HG03460 (cell line): ENCODE data around the gene CYP11A1.

Experiments used
- ATAC-seq: cut with Tn5 transposase; IDR thresholded peaks from one replicate; pipeline ENCODE4 v1.9.1; 2021; ENCODE audit not compliant: unreplicated experiment

The CYP11A1 gene

DNA sequence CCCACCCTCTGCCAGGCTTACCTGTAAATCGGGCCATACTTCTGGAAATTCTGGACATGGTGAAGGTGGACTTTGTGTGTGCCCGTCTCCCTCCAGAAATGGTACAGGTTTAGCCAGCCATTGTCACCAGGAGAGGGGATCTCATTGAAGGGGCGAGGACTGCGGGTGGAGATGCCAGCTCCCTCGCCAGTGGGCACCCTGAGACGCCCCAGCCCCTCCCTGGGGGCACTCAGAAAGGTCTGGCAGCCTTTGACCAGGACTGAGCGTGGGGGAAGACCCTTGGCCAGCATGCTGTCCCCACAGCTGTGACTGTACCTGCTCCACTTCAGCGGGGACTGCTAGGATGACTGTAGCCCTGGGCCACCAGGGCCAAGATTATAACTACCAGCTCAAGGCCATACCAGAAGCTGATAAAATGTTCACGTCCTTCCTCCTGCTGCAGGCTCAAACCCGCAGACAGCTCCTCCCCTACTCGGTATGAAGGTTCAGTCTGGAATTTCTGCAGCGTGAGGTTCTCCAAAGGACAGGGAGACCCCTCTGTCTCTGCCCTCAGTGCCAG is at the start of gene CYP11A1:
Gene CYP11A1 (minus strand): TSS at position 351 of the 559 bp plus-strand sequence. CDS start 61 bp downstream, at position 290.
- no peak for ATAC-seq

DNA sequence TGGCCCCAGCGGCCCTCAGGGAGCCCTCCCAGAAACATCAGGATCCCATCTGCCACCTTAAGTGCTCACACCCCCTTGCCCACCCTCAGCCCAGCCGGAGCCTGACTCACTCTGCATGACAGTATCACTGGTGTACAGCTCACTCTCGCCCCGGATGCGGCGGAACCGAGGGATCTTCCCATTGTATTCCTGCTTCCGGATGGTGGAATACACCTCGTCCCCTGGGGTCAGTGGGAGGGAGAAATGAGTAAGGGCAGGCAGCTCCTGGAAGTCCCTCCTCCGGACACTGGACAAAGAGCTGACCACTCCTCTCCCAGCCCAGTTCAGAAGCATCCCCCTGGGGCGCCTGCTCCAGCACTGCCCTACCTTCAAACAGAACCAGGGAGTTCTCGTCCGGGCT is 49.8 kb upstream of the CYP11A1 start:
- no peak for ATAC-seq

DNA sequence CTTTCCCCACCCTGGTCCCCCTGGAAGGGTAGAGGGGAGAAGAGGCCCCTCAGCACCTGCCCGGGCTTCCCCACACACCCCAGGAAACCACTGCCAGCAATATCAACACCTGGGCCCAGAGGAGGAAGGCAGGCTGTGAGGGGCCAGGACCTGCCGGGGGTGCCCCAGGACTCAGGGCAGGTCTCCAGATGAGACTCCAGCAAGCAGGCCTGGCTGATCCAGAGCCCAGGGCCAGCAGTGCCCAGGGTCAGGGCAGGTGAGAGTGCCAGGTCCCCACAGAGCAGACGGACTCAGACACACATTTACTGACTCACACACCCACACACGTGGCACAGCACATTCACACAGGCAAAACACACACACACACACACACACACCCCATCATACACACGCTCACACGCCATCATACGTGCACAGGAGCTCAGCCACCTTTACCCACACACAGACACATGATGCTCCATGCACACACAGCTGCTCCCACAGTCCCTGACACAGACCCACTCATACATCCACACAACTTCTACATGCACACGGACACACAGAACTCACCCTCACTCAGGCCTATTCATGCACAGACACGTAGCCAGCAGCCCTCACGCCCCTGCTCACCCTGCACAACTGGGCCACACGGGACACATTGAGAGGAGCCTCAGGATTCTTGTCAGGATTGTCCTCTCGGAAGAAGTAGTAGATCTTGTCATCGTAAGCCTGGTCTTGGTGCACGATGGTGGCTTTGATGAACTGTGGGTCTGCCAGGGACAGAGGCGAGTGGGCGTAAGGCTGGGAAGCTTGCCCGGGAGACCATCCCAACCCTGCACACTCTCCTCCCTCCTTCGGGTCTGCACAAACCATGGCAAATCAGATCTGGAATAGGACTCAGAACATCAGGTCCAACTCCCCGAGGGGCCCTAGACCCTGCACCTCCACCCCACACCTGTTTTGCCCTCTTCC is 48.8 kb upstream of the CYP11A1 start:
- no peak for ATAC-seq

DNA sequence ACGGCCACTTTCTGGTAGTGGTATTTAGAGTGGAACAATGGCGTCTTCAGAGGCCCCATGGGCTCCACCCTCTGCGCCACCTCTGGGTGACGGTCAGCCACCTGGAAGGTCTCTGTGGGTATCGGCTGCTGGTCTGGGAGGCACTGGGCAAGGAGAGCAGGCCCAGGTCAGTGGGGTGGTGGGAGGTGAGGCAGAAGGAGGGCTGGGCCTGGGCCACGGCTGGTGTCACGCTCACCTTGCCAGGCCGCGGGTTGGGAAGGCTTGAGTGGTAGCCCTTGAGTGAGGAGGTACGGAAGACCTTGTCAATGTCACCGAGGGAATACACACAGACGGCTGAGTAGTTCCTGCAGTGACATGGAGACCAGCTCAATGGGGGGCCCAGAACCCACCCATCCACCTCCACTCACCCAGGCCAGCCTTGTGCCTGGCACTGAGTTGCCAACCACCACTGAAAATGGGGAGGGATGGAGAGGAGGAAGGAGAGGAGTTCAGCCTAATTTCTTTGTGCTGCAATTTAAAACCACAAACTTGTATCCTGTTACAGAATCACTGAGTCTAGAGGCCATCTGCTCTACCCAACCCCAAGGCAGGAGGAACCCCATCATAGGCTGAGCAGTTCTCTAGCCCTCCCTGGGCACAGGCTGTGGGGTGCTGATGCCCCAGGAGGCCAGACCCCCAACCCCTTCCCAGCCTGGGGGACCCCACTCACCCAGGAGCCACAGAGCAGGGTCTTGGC is 47.3 kb upstream of the CYP11A1 start:
- no peak for ATAC-seq

DNA sequence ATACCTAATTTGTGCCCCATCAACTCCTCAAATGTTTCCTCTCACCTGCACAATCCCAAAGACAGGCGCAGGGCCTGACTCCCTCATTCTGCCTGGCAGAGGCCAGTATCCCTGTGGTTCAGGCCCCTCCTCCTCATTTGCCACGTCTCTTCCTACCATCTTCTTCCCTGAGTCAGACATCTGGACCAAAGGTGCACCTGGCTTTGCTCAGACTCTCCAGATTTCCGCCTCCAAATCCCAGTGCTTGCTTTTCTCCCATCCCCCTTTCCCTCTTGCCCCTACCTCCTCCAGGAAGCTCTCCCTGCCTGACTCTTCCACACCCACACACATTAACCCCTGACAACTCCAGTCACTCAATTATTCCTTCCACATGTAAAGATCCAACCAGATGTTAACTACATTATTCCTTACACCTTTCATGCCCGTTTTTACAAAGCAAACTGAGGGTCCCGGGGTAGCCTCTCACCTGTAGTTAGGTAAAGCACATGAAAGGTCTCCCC is 46.7 kb upstream of the CYP11A1 start:
- ATAC-seq, result no peak

DNA sequence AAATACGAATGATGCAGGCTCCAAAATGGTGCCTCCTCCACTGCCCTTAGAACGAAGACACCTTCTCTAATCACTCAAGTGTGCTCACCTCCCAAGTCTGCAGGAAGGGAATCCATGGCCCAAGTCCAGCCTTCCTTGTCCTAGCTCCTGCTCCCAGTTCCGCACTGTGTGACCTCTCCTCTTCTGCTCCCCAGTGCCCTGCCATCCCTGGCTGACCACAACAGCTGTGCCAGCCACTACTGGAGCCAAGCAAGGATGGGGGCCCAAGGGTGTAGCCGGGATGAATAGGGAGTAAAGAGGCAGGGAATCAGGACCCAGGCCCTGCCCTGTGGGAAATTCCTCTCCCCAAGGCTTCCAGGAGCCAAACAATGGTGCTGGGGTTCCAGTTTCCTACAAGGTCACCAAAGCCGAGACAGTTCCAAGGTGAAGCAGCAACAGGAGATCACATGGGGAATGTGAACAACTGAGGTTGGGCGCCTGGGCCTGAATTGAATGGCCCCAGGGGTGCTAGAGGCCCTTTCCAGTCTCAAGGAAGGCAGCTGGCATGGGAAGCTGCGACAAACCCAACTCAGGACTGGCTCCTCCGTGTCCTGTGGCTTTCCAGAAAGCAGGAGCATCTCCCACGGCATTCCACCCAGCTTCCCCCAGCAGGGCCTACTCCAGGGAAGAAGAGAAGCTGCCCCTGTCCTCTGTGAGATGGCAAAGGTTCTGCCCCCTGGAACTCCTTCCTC is 46.1 kb upstream of the CYP11A1 start:
- ATAC-seq, result no peak

DNA sequence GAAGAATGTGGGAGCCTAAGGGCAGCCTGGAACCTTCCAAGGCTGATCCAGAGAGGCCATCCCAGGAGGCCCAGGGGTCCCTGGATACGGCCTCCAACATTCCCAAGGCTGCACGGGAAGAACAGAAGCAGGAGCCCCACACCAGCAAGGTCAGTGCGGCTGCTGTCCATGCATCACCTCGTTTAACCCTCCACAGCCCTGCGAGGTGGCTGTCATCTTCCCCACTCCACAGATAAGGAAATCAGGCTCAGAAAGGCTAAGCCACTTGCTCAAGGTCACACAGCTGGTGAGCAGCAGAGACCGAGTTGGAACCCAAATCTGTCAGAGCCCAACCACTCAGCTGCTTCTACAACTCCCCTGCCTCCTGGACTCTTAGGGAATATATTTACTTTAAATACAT is 44.7 kb upstream of the CYP11A1 start:
- ATAC-seq, result no peak

DNA sequence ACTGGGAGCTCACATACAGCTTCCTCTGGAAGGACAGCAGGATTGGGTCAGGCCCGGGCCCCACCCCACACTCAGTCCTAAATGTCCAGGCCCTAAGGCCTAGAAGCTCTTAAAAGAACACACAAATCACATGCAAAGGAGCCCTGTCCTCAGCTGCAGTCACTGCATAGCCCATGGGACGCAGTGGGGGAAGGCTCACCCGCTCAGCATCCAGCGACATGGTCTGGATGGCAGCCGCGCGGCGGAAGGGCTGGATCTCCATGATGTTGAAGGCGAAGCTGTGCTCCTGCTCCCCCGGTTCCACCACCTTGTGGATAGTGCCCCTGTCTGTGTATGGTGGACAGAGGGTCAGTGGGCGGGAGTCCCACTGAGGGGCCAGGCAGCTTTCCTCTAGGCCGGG is 44.2 kb upstream of the CYP11A1 start:
- no peak for ATAC-seq

DNA sequence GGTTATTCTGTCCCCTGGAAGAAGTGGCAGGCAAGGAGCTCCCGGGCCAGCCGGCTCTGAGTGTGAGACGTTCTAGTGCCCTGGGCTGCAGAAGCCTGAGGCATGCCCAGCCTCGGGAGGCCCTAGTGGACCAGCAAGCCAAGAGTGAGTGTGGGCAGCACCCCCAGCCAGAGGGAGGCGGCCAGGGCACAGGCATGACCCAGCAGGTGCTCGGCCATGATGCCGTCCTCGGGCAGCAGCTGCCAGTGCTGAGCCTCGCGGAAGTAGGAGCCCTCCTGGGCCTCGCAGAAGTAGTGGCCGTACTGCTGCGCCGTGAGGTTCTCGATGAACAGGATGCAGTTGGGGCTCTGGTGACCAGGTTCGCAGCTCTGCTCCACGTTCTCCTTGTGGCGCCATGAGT is 43.1 kb upstream of the CYP11A1 start:
- no peak for ATAC-seq

DNA sequence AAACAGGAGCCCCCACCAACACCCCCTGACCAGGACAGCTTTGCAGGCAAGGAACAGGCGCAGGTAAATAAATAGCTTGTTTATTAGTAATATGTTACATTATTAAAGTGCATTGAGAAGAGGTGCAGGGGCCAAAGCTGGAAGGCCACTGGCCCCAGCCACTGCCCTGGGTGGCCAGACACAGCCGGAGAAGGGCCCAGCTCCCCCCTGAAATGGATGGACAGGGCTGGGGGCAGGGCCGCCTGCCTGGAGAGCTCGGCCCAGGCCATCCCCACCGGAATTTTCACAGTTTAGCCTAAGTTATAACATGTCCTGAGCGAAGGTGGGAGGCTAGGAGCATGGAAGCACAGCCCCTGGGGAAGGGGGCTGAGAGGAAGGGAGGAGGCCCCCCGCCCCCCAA is 41.8 kb upstream of the CYP11A1 start:
- ATAC-seq, result no peak

DNA sequence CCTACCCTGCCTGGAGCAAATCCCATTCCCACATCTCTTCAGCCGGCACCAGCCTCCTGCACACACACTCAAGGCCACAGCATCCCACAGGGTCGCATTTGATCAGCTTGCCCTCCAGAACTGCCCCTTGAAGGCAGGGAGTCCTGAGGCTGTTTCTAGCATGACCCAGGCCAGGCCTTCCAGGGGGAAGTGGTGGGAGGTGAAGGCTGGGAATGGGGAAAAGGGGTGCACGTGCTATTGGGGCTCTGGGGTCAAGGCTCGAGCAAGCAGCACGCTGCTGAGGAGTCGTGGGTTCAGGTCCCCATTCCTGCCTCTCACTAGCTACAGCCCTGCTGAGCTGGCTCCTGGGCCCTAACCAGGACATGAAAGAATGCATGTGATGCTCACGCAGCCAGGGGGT is 41.4 kb upstream of the CYP11A1 start:
- ATAC-seq, result no peak

DNA sequence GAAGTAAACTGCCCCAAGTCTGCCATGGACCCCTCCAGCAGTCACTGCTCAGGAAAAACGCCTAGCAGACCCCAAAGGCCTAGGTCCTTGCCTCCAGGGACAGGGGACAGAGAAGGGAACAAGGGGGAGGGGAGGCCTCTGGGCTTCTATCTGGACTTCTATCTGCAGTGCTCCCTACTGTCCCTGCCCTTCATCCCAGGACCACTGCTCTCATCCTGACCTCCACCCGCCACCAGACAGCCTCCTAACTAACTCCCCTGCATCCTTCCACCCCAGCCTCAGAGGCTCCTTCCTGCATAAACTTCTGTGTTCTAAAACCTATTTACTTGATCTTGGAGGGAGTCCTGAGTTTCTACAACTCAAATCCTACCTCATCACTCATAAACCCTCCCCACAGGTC is 40.9 kb upstream of the CYP11A1 start:
- ATAC-seq, result no peak

DNA sequence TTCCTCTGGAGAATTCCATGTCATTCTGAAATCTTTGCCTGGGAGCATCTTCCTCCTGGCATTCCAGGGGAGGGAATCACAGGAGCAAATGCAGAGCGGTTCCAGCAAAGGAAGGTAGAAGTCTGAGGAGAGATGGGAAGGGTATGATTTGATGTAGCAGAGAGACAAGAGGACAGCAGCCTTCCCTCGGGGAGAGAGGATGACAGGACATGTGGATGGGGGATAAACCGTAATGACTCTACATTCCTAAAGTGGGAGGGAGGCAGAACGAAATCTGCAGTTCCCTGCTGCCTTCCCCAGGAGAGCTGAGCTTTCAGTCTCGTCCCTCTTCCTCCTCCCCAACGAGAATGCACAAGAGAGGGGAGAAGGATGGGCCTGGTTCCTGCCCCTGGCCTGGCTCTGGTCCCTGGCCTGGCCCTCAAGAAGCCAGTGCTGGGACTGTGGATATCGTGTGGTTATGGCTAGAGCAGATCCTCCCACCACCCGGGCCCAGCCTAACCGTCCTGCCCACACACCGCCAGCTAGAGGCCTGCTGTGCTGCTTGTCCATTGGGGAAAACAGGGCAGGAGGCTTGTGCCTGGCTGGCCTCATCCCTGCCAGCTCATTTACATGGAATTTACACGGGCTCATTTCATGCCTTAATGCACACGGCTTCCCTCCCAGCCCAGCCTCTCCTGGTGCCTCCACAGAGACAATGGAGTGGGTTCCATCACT is 39.7 kb upstream of the CYP11A1 start:
- ATAC-seq, result no peak

DNA sequence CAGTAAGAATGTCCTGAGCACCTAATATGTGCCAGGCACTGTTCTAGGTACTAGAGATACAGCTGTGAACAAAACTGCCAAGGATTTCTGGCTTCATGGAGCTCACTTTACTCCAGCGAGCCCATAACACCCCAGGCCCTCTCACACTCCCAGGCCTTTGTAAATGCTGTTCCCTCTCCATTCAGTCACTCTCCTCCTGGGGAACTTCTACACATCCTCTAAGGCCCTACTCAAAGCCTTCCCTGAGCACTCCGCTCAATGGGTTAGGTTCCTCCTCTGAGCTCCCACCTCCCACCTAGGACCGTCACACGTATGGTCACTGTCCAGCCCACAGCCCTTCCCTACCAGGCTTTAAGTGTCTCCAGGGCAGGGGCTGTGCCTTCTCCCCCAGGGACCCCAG is 39.1 kb upstream of the CYP11A1 start:
- no peak for ATAC-seq

DNA sequence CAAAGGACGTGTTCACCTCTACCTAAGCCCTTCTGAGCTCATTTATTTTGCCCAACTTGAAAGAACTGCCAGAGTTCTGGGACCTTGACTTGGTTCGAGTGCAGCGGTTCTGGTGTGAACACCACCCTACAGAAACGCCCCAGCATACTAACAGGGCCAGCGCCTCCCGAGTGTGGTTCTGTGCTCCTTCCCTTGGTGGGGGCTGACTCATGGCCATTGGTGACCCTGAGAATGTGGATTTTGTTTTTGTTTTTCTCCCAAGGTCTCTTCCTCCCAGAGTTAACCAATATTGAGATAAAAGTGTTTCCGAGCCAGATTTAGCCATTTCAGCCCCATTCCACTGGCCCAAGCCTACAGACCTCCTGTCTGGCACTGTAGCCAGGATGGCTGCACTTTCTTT is 38.4 kb upstream of the CYP11A1 start:
- no peak for ATAC-seq

DNA sequence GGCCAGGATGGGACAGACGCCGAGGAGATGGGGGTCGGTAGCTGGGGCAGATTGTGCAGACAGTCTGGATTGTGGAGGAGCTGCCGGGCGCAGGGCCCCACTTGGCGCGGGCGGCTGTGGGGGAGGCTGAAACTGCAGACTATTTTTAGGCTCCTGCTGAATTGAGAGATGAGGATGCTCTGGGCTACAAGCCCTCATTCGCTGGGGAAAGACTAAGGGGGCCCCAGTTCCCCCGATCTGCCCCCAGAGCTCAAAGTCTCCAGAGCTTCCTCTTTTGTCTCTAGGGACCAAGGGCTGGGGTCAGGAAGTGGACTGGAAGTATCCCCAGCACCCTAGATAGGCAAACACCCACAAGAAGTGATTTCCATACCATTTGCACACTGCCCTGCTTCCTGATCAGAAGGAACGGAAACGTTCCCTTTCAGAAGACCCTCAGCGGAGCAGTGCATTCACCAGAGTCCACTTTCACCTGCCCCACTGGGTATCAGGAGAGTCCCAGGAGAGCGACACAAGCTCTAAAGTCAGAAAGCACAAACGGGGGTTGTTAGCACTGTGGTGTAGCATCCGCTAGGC is 36.6 kb upstream of the CYP11A1 start:
- ATAC-seq, result peak; percentile 25

DNA sequence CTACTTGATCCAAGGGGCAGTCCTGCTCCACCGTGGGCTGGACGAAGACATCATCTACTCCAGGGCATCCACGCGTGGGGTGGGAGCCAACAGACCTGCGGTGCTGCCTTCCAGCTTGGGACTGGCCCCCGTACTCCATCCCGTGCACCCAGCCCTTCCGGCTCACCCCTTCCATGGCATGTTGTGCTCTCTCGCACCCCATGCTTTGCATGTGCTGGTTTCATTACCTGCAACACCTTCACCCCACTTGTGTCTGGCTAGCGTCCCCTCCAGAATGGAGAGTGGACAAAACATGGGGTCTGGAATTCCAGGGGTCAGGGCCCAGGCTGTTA is 36.1 kb upstream of the CYP11A1 start:
- no peak for ATAC-seq

DNA sequence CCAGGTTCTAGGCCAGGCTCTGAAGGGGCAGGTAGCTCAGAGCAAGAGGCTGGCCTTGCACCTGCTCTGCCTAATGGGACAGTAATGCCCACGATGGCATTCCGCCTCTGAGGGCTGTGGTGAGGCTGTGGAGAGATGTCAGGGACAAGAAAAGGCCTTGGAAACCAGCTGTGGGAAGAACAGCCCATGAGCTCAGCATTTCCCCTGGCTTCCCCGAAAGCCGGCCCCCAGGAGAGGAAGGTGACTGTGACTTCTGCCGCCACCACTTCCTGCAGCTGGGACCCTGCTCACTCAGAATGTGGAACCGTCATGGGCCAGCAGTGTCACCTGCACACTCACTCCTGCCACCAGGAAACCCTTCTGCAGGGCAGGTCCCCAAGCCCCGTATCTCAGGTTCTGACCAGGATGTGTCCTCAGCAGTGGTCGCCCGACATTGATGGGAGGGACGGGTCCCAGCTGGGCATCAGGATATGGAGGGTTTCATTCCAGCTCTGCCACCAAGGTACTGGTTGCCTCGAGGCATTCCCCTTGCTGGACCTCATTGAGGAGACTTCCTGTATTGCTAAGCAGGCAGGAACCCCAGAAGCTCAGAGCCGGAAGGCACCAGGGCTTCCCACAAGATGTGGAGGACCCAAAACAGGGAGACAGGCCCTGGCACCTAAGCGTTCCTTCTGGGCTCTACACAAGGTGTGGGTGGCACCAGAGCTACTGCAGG is 35.6 kb upstream of the CYP11A1 start:
- ATAC-seq, result no peak

DNA sequence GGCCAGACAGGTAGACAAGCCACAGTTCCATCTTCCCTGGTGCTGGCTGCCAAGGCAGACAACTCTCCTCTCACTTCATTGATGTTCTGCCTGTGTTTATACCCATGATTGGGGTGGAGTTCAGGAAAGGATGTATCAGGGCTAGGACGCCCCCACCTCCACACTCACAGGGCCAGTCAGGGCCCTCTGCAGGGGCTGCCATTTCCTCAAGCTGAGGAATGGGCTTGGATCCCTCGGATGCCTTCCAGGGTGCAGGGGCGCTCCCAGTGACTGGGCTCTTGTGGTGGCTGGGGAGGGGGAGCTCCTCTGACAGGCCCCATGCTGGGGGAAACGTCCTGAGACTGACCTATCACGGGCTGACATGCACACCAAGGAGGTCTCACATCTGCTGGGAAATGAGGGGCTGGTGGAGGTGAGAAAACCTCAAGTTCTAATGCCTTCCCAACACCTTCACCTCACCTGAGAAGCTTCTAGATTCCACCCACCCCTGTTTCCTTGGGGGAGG is 34.9 kb upstream of the CYP11A1 start:
- no peak for ATAC-seq
